Breast epithelium (tissue), 4 donors: ENCODE data around the gene TMEM82. TPM values are rescaled to one million over a fixed set of nuclear protein-coding genes. Genes with fewer than 3 reads are reported as not detected.
A peak's percentile ranks its signal among the peaks of the same experiment; 100 is the strongest.

Experiments used
- DNase-seq, 2 donors: peaks; one replicate each; pipeline ENCODE4 v3.0.0-alpha.2; 2019; ENCODE audit warnings: low spot score in 2 of 2
- H3K27ac ChIP-seq, 2 donors: fragments of 200-600 bp; sonication (generic) in 1 of 2; one replicate each; pipeline ENCODE4 v1.5.1; 2016 to 2019; ENCODE audit warnings: mild to moderate bottlenecking in 1 of 2
- H3K27me3 ChIP-seq, 2 donors: fragments of 200-600 bp; sonication (generic) in 1 of 2; one replicate each; pipeline versions ENCODE4 v1.5.1 to v1.6.0; 2017 to 2019; ENCODE audit warnings: control low read depth in 1 of 2, mild to moderate bottlenecking in 1 of 2
- H3K36me3 ChIP-seq: fragments of 200-600 bp; one replicate; pipeline ENCODE4 v1.5.1; 2019
- H3K4me1 ChIP-seq, 2 donors: fragments of 200-600 bp; sonication (generic); one replicate each; pipeline ENCODE4 v1.5.1; 2016 to 2019; ENCODE audit warnings: control low read depth in 1 of 2
- H3K4me3 ChIP-seq, 3 donors: fragments of 200-600 bp; sonication (generic); 1 replicate in 2 of 3; 2 replicates in 1 of 3; pipeline ENCODE4 v1.5.1; 2016 to 2019; ENCODE audit warnings: mild to moderate bottlenecking in 3 of 3, moderate library complexity in 2 of 3
- H3K9me3 ChIP-seq, 2 donors: fragments of 200-600 bp; sonication (generic) in 1 of 2; one replicate each; pipeline ENCODE4 v1.5.1; 2016 to 2019; ENCODE audit warnings: control low read depth in 1 of 2
- CTCF ChIP-seq, 3 donors: fragments of 450-650 bp; IDR thresholded peaks; one replicate each; pipeline ENCODE4 v1.5.1; 2016 to 2017; ENCODE audit warnings: antibody characterized with exemption in 3 of 3, mild to moderate bottlenecking in 3 of 3, moderate library complexity in 3 of 3
- POLR2A ChIP-seq: fragments of 450-650 bp; IDR thresholded peaks from one replicate; pipeline ENCODE4 v1.6.1; 2016; ENCODE audit warnings: antibody characterized with exemption, mild to moderate bottlenecking, moderate library complexity
- POLR2AphosphoS5 ChIP-seq, 3 donors: sonication (generic); formaldehyde crosslinking; IDR thresholded peaks; one replicate each; pipeline ENCODE4 v1.6.1; 2017; ENCODE audit warnings: antibody characterized with exemption in 3 of 3
- intact Hi-C: fragments of 100-400 bp; cut with DNase I; formaldehyde crosslinking; loops from one replicate; pipeline ENCODE4 v1.15.1; 2023; ENCODE audit warnings: low total_unique reads
- total RNA-seq, 3 donors: library from RNA; depleted of rRNA; stranded (reverse); fragments of >200 nt; gene quantifications; one replicate each; pipeline ENCODE4 v1.1.0, GENCODE V29; 2016

Gene TMEM82
- total RNA-seq, 3 donors from 2014 or later, result not detected

DNA sequence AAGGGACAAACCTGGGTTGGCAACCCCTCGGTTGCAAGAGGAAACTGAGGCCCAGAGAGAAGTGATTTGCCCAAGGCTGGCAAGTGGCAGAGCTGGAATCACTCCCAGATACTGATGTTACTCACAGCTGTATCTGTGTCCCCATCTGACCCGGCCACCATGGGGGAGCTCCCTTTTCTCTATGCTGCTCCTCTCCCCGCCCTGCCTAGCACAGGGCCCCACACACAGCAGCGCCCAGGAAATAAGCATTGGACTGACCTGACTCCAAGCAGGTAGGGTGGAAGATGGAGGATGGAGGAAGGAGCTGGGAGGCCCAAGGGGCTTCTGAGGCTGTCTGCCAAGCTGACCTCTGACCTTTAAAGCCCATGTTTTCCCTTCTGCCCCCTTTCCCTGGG, 13.3 kb downstream of the TMEM82 start:
- intact Hi-C loops, result no loop called here
- peak overlapping the region; percentile 80 to 93 for H3K27ac ChIP-seq
- no peaks in the 10 kb centered on the region for H3K36me3 ChIP-seq
- peaks cover under 1 to 22% of the 10 kb centered on the region in 2 donors for H3K4me1 ChIP-seq
- TF ChIP-seq CTCF (IDR thresholded peaks at IDR 0.05) (no peak), POLR2A (no peak), POLR2AphosphoS5 (IDR thresholded peaks at IDR 0.05) (no peak)
- no peaks in the 10 kb centered on the region for H3K27me3 ChIP-seq
- no peak for DNase-seq
- H3K4me3 ChIP-seq, result no peak overlapping the region
- H3K9me3 ChIP-seq, result no peaks in the 10 kb centered on the region

- Histone ChIP-seq H3K4me3 (peak overlapping the region in 2 of 3 donors; percentile 86 to 96), H3K4me1 (peaks cover 5 to 22% of the 10 kb centered on the region in 2 donors), H3K27ac (peak overlapping the region; percentile 80 to 93), H3K9me3 (no peaks in the 10 kb centered on the region), H3K36me3 (no peaks in the 10 kb centered on the region), H3K27me3 (no peaks in the 10 kb centered on the region)
- peak; percentile 66 to 72 for DNase-seq
- TF ChIP-seq POLR2AphosphoS5 (IDR thresholded peaks at IDR 0.05) (peak in 2 of 3 donors; percentile 21 to 63), POLR2A (no peak), CTCF (IDR thresholded peaks at IDR 0.05) (no peak)
- intact Hi-C loops, result no loop called here
Observed at GRCh38 chr1:15756143-15757015, 14.1 kb downstream of the TMEM82 start.

DNA sequence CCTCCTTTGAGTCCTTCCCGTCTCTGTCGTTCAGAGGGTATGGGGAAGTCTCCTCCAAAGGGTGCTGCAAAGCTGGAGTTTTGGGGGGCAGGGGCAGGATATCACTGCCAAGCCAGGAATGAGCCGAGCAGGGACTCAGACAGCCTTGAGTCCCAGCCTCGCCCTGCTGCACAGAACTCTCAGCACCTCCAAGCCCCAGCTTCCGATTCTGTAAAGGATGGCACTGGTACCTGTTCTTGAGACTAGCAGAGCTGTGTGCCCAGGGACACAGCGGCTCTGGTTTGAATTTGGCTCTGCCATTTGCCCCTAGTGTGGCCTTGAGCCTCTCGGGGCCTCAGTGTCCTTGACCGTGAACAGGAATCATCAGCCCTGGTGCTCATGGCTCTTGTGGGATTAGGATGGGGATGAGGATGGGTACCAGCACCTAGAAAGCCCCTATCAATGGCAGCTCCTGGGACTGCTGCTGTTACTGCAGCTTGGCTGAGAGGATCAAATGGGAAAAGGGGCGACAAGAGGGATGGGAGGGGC, 14.8 kb downstream of the TMEM82 start:
- H3K4me3 ChIP-seq, result peak overlapping the region in 2 of 3 donors; percentile 86 to 96
- H3K27me3 ChIP-seq, result no peaks in the 10 kb centered on the region
- no peaks in the 10 kb centered on the region for H3K9me3 ChIP-seq
- intact Hi-C loops, result no loop called here
- H3K4me1 ChIP-seq, result peaks cover 5 to 22% of the 10 kb centered on the region in 2 donors
- H3K36me3 ChIP-seq, result no peaks in the 10 kb centered on the region
- TF ChIP-seq POLR2A (no peak), POLR2AphosphoS5 (IDR thresholded peaks at IDR 0.05) (no peak), CTCF (IDR thresholded peaks at IDR 0.05) (no peak)
- no peak for DNase-seq
- peak overlapping the region; percentile 80 to 93 for H3K27ac ChIP-seq

GRCh38 chr1:15757575-15758342, 15.5 kb downstream of the TMEM82 start:
- peak overlapping the region; percentile 58 to 96 (median 86) for H3K4me3 ChIP-seq
- intact Hi-C loops, result no loop called here
- no peaks in the 10 kb centered on the region for H3K9me3 ChIP-seq
- H3K36me3 ChIP-seq, result no peaks in the 10 kb centered on the region
- TF ChIP-seq POLR2A, result no peak
- peaks cover 5 to 22% of the 10 kb centered on the region in 2 donors for H3K4me1 ChIP-seq
- H3K27me3 ChIP-seq, result no peaks in the 10 kb centered on the region
- peak overlapping the region; percentile 80 to 93 for H3K27ac ChIP-seq
- no peak for DNase-seq

- no peak for DNase-seq
- H3K4me3 ChIP-seq, result peak within 1 kb of the TSS; percentile 58 to 96 (median 86)
- H3K27ac ChIP-seq, result peak within 1 kb of the TSS; percentile 80 to 93
- no peaks in the 10 kb centered on the region for H3K36me3 ChIP-seq
- no peaks in the 10 kb centered on the region for H3K9me3 ChIP-seq
- TF ChIP-seq POLR2AphosphoS5 (IDR thresholded peaks at IDR 0.05) (no peak), POLR2A (no peak), CTCF (IDR thresholded peaks at IDR 0.05) (no peak)
- intact Hi-C loops, result no loop called here
- H3K4me1 ChIP-seq, result peaks cover 5 to 22% of the 10 kb centered on the region in 2 donors
- no peaks in the 10 kb centered on the region for H3K27me3 ChIP-seq
Observed at GRCh38 chr1:15758343-15758931, 16.1 kb downstream of the TMEM82 start, which contains the start of gene FBLIM1. Gene FBLIM1 (plus strand): TSS chr1:15758795. CDS start chr1:15764984, 6,189 bp downstream.
